AG08396 (cell line): ENCODE data around the gene SLX9.

Source experiments
- DNase-seq: peaks from one replicate; pipeline ENCODE4 v3.0.0; 2012; ENCODE audit warnings: low spot score, mixed read lengths

Gene SLX9

GRCh38 chr21:44916965-44917364, 22.9 kb upstream of the SLX9 start:
- no peak for DNase-seq

DNA sequence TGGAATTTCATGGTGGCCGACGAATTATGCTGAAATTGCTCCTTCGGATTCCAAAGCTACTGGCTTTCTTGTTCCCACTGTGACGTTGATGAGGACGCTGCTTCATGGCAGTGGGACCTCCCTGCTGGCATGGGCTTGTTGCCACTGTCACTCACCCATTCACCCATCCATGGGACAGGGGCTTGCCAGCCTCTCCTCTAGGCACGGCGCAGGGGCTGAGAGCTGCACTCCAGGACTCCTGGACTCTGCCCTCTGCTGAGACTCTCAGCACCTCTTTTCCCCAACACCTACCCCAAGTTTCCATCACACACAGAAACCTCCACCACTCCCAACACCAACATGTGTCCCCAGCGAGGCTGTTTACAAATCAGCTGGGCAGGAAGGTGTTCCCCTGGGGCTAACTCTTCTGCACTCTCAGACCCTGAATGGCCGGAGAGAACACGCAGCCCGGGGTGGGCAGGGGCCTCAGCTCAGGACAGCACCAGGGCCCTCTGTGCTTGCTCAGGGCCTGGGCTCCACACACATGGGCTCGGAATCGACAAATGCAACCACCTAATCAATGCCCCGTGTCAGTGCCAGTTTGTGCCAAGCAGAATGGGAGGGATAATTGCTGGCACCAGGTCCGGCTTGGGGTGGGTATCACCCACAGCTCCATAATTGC, 22.3 kb upstream of the SLX9 start:
- no peak for DNase-seq

DNA sequence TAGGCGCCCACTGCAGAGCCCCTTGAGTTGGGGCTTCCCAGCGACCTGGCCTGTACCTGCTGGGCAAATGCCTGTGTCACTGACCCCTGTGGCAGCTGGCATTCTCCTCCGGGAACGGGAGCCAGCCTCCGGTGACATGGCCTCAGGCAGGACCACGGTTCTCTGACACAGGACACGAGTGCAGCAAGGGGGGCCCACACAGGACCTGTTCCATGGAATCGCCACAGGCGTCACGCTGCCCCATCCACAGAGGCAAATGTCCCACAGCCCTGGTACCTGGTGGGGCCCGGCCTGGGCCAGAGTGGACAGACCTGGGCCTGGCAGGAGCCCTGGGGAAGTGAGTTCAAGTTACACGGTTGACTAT, 21.7 kb upstream of the SLX9 start:
- DNase-seq, result no peak

DNA sequence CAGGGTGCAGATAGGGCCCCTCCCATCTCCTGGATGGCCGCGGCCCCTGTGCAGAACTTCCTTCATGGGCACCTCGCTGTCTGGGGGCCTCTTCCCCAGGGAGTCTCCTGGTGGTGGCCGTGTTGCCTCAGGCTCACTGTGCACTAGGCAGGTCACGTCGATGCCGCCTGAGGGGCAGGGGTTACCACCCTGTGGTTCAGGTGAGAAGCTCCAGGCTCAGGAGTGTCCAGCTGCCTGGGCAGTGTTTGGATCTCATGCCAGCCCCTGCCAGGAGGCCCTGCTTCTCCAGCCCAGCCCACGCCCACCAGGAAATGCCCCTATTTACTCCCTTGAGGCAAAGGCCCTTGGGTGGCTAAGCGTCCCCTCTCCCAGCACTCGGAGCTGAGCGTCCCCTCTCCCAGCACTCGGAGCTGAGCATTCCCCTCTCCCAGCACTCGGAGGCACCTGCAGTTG, 21.2 kb upstream of the SLX9 start:
- no peak for DNase-seq

- no peak for DNase-seq
Observed at GRCh38 chr21:44919111-44919912, 20.5 kb upstream of the SLX9 start.

GRCh38 chr21:44919913-44920693, 19.7 kb upstream of the SLX9 start:
- no peak for DNase-seq

DNA sequence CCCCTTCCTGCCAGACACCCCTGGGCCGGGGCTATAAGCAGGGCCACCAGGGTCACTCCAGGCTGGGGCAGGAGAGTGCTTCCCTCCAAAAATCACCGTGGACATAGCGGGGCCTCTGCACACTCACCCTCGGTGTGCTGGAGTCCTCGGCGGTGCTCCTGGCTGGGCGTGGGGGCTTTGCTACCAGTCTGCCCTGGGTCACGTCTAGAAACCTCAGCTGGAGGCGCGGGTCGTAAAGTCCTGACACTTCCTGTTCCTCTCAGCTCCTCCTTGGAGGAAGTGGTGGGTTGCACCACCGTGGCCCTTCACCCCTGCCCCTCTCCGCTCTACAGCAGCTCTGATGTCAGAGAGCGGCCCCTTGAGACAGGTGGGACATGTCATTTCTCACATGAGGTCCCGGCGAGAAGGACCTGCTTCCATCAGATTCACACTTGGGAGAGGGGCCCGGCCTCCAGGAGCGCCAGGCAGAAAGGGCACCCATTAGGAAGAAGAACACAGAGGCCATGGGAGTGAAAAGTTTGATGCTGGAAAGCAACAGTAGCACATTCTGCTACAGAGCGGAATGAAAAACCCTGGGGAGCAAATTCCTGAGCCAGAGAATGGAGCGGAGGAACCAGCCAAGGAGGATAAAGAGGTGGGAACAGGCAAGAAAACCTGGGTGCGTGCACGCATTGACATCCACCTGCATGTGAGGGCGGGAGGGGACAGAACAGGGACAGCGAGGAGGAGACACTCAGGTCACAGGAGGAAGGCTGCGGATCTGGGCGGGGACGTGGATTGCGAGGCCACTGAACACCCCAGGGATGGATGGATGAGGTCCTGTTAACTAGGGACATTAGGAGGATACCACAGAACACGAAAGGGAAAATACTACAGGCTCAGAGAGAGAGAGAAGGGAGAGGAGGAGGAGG, 18.9 kb upstream of the SLX9 start, which contains the start of gene ITGB2:
Gene ITGB2, minus strand, starts transcription at position 206 of the 911 bp plus-strand sequence. CDS start 10,117 bp downstream, outside the sequence.
- DNase-seq, result no peak

DNA sequence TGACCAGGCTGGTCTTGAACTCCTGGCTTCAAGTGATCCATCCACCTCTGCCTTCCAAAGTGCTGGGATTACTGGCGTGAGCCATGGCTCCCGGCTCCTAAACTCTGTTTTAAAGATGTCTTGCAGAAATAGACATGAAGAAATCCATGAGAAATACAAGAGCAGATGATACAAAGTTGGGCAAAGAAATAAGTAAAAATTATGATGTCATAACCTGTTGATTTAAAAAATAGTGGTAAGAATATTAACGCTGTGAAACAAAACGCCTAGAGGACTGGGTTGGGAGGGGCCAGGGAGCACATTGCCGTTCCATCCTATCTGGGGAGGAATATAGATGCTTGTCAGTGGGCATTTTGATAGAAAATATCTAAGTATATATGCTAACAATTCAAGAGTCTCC, 17.9 kb upstream of the SLX9 start:
- DNase-seq, result no peak

DNA sequence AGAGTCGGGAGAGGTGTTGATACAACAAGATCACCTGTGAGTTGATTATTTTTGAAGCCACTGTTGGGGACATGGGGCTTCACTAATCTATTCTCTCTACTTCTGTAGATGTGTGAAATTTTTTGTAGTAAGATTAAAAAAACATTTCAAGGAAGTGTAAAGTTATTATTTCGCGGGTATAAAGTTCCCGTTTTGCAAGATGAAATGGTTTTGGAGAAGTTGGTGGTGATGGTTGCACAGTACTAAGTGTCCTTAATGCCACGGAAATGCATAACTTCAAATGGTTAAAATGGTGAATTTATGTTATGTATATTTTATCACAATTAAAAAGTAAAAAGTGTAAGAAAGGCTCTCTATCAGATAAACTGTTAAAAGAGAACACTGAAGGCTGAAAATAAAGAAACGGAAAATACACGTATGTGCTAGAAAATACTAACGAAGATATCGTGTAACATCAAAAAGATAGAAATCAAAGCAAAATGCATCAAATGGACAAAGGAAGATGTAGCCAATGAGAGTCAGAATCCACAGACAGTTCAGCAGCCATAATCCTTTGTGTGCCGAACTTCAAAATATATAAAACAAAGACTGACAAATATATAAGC, 16.2 kb upstream of the SLX9 start:
- DNase-seq, result no peak

DNA sequence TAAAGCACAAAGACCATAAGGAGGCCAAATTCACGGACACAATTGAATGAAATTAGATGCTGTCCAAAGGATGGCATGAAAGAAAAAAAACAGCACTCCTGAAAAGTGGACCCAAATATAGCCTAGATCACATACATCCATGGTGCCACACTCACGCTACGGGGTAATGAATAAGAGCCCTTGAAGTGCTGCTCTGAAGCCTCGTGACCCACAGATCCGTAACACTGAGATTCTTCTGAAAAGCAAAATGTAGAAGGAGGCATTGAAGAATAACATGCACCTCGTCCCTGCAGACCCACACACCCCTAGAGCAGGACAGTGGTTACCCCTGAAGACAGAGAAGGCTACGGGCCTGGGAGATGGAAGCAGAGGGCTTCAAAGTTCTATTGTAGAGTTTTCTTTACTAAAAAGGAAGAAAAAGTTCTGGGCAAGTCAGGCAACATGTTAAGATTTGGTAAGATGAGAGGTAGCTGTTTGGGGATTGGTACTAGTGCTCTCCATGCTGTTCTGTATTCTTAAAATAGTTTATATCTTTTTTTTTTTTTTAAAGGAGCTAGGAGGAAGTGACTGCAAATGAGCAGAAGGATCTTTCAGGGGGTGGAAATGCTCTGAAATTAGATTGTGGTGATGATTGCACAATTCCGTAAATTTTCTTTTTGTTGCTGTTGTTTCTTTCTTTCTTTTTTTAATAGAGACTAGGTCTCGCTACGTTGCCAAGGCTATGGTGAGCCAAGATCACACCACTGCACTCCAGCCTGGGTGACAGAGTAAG, 15.0 kb upstream of the SLX9 start:
- DNase-seq, result no peak

DNA sequence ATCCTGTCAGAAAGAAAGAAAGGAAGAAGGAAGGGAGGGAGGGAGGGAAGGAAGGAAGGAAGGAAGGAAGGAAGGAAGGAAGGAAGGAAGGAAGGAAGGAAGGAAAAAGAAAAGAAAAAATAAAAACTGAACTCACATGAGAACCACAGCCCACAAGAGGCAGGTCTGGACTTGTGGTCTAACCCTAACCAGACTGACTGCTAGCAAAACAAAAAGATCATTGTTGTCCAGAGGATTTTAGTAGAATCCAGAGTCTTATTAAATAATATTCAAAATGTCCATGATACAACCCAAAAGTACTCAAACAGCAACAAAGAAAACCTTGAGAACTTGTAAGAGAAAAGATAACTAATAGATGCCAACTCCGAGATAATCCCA, 14.5 kb upstream of the SLX9 start:
- no peak for DNase-seq

- DNase-seq, result no peak
Observed at GRCh38 chr21:44926331-44927101, 13.3 kb upstream of the SLX9 start.

DNA sequence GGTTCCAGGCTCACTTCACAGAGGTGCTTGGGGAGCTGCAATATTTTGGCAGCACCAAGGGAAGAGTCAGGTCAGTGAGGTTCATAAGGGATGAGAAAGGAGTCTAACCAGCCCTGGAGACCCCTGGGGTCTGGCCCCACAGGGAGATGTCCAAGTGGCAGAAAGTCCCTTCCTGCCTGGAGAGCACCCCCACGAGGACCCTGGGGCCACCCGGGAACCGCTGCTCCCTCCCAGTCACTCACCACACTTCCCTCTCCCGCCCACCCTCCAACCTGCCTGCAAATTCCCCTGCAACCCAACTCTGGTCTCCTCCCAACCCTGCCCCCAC, 12.6 kb upstream of the SLX9 start:
- DNase-seq, result no peak

GRCh38 chr21:44927587-44928461, 12.0 kb upstream of the SLX9 start:
- peak; percentile 68 for DNase-seq

GRCh38 chr21:44928500-44929241, 11.2 kb upstream of the SLX9 start:
- DNase-seq, result peak; percentile 71

DNA sequence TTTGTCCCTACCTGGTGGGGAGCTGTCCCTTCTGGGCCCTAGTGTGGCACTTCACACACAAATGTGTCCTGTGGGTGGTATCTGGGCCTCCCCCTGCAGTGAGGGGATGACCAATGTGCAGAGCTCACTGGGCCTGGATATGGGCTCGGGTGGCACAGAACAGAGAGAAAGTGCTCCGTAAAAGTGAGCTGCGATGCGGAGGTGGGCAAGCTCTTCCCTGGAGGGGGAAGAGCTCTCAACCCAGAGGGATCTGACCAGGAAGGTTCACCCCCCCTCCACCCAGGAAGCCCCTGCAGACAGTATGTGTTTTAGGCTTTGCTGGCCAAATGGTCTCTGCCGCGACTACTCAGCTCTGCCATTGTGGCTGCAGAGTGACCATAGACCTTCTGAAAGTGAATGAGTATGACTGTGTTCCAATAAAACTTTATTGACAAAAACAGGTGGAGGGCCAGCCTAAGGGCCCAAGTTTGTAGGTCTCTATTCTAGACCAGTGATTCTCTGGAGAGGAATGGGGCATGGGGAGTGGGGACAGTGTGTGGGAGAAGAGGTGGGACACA, 10.5 kb upstream of the SLX9 start:
- DNase-seq, result no peak

- DNase-seq, result no peak
Observed at GRCh38 chr21:44929799-44930542, 9.9 kb upstream of the SLX9 start.
